SKM-1 treated with dmso at 0.1 percent for 144 hours (cell line): ENCODE data around the gene OR51B5.
"Not testable (repeated sequence)": the region's sequence is repeated elsewhere in the genome, so short reads cannot be mapped to it uniquely, and the experiment has no call there.

Experiments used
- DNase-seq: peaks from one replicate; lab custom pipeline; 2025; ENCODE audit not compliant: unreplicated experiment; lab: John Stamatoyannopoulos, UW

OR51B5 gene

DNA sequence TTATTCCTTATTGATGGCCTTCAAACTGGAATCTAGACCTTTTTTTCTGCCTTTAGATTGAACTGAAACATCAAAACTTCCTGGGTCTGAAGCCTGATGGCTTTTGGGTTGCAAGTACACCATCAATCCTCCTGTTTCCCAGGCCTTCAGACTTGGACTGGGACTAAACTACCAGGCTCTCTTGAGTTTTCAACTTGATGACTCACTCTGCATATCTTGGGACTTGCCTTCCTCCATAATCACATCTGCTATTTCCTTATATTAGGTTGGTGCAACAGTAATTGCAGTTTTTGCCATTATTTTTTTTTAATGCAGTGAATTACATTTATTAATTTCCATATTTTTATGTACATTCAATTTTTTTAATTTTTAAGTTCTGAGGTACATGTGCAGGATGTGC, 7.0 kb downstream of the OR51B5 start:
- DNase-seq: no peak

GRCh38 chr11:5335170-5335569, 8.2 kb downstream of the OR51B5 start:
- DNase-seq: no peak

- no peak for DNase-seq
These were observed 19.1 kb downstream of the OR51B5 start, which contains the start of gene OR51B2 for GRCh38 chr11:5324197-5324596. Gene OR51B2, minus strand, starts transcription at chr11:5324297. Its CDS starts 0 bp downstream, at chr11:5324297.

GRCh38 chr11:5317292-5317691, 26.0 kb downstream of the OR51B5 start:
- DNase-seq: no peak

GRCh38 chr11:5313326-5314023, 29.8 kb downstream of the OR51B5 start:
- DNase-seq: not testable (repeated sequence)

DNA sequence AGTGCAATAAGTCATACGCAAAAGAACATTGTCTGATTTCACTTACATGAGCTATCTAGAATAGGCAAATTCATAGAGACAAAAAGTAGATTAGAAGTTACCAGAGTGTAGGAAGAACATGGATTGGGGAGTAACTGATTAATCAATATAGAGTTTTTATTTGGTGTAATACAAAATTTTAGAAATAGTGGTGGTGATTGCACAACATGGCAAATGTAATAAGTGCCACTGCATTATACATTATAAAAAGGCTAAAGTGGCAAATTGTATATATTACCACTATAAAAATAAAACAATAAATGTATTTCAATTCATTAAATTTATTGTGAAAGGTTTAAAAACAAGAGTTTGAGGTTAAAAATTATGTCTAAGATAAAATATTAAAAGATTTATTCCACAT, 32.9 kb downstream of the OR51B5 start:
- DNase-seq: no peak

DNA sequence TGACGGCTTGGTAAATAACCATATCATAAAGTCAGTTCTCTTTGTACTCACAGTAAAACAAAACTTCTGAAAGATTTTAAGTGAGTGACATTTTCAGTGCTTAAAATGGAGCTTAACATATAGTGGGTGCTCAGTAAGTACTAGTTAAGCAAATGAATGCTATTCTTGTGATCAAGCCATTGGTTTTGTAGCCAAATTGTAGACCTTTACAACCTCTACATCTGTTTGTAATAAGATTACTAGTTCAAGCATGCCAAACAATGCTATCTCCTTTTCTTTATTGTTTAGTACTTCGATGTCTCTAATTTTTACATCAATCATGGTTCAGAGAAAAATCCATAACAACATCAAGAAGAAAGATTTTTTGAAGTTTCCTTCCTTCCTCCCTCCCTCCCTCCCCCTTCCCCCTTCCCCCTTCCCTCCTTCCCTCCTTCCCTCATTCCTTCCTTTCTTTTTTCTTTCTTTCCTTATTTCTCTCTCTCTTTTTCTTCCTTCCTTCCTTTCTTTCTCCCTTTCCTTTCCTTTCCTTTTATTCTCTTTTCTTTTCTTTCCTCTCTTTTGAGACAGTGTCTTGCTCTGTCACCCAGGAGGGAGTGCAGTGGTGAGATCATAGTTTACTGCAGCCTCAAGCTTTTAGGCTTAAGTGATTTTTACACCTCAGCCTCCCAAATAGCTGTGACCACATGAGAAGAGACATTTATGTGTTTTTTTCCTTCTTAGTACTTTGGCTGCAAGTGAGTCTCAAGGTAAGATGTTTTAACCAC, 35.9 kb downstream of the OR51B5 start:
- no peak for DNase-seq

GRCh38 chr11:5304046-5304445, 39.3 kb downstream of the OR51B5 start:
- DNase-seq: no peak

- DNase-seq: no peak
These were observed 39.7 kb downstream of the OR51B5 start for GRCh38 chr11:5303626-5304025.

- no peak for DNase-seq
These were observed 41.5 kb downstream of the OR51B5 start, which contains the start of gene OR51B4 for GRCh38 chr11:5301846-5302245. Gene OR51B4, minus strand, starts transcription at chr11:5301946. Its CDS starts 0 bp downstream, at chr11:5301946.

GRCh38 chr11:5300251-5300650, 43.1 kb downstream of the OR51B5 start:
- no peak for DNase-seq

- DNase-seq: no peak
These were observed 44.9 kb downstream of the OR51B5 start for GRCh38 chr11:5298451-5298850.

DNA sequence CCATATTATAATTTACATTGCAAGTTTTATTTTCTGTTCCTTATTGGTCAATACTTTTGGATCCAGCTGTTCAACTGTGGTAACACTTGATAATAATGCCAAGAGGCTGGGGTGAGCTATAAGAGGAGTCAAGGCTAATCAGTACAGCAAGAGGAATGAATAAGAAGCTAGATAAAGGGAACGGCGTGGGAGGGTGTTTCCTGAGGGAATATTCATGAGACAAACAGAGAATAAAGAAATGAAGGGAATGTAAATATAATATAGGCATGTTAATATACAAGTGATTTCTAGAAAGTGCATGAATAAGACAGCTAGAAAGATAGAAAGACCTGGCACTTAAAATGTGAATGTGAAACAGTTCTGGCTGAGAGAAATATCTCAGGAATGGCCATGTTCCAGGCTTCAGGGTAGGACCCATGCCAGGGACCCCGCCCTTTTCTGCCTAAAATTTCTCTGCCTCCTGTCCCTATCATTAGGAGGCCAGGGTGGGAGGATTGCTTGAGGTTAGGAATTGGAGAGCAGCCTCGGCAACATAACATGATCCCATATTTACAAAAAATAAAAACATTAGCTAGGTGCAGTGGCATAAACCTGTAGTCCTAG, 45.5 kb downstream of the OR51B5 start:
- DNase-seq: no peak

GRCh38 chr11:5294342-5294995, 48.9 kb downstream of the OR51B5 start:
- DNase-seq: not testable (repeated sequence)

DNA sequence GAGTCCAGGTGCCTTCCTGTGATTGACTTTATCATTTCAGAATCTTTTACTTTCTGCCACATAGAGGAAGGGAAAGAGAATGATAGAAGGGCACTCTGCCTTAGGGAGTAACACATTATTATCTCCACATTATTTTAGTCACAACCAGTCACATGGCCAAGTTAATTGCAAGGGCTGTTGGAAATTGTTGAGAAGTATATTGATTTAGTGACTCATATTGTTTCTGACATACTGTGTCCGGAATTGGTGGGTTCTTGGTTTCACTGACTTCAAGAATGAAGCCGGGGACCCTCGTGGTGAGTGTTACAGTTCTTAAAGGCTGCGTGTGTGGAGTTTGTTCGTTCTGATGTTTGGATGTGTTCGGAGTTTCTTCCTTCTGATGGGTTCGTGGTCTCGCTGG, 50.3 kb downstream of the OR51B5 start:
- DNase-seq: no peak
